D721Med (cell line): ENCODE measurements around the gene RPL21.
"Not testable (repeated sequence)": the region's sequence is repeated elsewhere in the genome, so short reads cannot be mapped to it uniquely, and the experiment has no call there.

Experiments
- DNase-seq: peaks from one replicate; pipeline ENCODE4 v3.0.0; 2011; ENCODE audit warnings: low spot score; ENCODE audit not compliant: insufficient read length
- FAIRE-seq: peaks from 2 replicates; lab custom pipeline; 2011; peaks lifted over from hg19 to GRCh38; lab: Jason Lieb, UNC
- TF ChIP-seq, protein P1 (sequence below): IDR thresholded peaks from 2 replicates; pipeline ENCODE4 v1.5.1; 2012; ENCODE audit warnings: mild to moderate bottlenecking, control low read depth; ENCODE audit not compliant: insufficient read depth; ENCODE audit errors: missing control alignments

The RPL21 gene

DNA sequence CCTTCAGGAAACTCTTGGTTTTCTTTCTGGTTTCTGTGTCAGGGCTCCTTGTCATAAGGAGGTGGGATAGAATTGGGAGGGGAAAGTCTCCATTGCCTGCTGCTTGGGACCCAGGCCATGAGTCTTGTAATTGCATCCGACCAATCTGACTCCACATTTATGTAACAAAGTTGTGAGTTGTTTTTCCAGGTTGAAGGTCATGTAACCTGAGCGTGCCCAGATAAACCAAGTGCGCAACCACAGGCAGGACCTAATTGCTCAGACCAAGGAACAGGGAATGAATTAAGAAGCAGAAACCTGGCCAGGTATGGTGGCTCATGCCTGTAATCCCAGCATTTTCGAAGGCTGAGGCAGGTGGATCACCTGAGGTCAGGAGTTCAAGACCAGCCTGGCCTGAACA lies 37.0 kb downstream of the RPL21 start:
- TF ChIP-seq, protein P1, sequence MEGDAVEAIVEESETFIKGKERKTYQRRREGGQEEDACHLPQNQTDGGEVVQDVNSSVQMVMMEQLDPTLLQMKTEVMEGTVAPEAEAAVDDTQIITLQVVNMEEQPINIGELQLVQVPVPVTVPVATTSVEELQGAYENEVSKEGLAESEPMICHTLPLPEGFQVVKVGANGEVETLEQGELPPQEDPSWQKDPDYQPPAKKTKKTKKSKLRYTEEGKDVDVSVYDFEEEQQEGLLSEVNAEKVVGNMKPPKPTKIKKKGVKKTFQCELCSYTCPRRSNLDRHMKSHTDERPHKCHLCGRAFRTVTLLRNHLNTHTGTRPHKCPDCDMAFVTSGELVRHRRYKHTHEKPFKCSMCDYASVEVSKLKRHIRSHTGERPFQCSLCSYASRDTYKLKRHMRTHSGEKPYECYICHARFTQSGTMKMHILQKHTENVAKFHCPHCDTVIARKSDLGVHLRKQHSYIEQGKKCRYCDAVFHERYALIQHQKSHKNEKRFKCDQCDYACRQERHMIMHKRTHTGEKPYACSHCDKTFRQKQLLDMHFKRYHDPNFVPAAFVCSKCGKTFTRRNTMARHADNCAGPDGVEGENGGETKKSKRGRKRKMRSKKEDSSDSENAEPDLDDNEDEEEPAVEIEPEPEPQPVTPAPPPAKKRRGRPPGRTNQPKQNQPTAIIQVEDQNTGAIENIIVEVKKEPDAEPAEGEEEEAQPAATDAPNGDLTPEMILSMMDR = no peak
- DNase-seq (no peak), FAIRE-seq (no peak)

DNA sequence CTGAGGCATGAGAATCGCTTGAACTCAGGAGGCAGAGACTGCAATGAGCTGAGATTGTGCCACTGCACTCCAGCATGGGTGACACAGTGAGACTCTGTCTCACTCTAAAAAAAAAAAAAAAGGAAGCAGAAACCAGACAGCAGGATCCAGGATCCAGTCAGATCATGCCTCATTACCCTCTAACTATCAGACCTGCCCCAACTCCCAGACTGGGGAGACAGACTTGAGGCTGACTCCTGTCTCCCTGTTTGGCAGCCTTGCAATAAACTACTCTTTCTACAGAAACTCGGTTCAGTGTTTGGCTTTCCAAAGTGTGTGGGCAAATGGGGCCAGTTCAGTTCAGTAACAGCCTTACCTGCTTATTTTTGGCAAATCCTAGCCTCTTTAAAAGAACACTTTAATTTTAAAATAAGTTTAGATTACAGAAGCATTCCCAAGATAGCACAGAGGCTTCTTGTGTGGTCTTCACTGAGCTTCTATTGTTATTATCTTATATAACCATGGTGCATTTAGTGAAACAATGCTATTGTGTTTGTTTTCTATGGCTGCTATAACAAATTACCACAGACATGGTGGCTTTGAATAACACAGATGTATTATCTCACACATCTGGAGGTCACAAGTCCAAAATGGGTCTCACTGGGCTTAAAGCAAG lies 37.8 kb downstream of the RPL21 start:
- FAIRE-seq (no peak), DNase-seq (no peak)
- TF ChIP-seq, protein P1 = no peak

DNA sequence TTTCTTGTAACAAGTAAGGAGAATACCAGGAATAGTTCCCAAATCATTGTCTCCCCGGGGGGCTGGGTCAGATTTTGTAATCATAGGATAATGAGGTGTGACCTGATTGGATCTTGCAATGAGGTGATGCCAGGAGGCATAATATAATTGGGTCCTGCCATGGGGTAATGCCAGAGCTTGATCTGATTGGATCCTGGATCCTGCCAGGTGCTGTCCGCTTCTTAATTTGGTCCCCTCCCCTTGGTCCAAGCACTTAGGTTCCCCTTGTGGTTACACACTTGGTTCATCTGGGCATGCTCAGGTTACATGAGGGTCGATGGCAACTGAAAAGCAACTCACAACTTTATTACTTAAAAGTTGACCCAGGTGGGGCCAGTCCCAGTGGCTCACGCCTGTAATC lies 39.4 kb downstream of the RPL21 start:
- FAIRE-seq (no peak), DNase-seq (no peak)
- TF ChIP-seq, protein P1 = no peak

DNA sequence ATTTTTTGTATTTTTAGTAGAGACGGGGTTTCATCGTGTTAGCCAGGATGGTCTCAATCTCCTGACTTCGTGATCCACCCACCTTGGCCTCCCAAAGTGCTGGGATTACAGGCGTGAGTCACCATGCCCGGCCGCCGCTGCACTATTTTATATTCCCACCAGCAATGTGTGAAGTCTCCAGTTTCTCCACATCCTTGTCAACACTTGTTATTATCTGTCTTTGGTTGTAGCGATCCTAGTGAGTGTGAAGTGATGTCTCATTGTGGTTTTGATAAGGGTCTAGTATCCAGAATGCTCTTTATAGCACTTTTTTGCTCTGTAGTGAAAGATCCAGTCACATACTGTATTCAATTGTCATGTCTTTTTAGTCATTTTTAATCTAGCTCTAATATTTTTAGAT lies 40.6 kb downstream of the RPL21 start:
- DNase-seq, FAIRE-seq: not testable (repeated sequence)

DNA sequence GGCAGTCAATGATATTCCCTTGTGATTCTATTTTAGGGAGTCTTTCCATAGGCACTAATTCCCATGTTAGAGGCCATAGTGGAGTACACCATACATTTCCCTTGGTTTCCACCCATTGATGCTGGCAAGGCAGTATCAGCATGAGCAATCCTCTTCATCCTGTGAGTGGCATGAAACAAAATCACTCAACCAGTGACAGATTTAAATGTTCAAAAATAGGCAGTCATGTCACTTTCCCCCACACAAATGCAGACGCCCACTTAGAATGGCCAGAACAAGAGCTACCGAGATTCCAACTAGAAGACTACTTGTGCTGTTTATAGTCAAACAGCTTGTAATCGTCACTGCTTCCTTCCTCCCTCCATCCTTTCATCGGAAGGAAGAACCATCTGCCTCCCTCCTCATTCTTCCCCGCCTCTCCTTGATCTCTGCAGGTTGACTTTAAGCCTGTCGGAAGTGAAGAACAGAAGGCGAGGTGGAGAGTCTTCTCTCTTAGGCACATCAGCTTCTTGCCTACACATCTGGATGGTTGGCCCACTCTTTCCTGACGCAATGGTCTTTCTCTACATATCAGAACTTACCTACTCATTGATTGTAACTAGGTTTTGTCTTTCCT lies 41.8 kb downstream of the RPL21 start:
- DNase-seq (no peak), FAIRE-seq (no peak)
- TF ChIP-seq, protein P1 = no peak

DNA sequence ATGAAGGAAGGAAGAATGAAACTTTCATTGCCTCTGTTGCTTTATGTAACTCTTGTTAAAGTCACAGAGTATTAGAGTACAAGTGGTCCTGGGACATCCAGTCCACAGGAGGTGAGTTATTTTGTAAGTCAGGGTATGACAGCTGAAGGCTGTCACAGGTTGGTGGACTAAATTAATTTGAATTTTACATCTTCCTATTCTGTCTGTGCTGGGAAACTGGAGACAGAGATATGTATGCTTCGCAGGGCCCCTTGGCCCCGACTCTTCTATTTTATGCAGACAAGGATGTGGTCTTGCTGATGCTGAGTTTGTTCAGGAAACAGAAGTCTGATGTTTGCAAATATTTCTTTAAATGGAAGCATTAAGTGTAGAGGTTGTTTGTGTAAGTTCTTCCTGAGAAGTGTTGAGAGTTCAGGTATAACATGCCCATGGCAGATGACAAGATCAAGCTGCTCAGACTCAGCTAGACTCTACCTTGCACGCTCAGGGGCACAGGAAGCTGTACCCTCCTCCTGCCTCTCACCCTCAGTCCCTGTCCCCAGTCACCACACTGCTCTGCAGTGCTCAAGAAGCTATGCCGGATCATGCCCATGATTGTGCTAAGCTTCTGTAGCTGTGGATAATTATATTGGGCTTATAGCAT lies 42.6 kb downstream of the RPL21 start:
- DNase-seq (no peak), FAIRE-seq (no peak)
- TF ChIP-seq, protein P1 = no peak

DNA sequence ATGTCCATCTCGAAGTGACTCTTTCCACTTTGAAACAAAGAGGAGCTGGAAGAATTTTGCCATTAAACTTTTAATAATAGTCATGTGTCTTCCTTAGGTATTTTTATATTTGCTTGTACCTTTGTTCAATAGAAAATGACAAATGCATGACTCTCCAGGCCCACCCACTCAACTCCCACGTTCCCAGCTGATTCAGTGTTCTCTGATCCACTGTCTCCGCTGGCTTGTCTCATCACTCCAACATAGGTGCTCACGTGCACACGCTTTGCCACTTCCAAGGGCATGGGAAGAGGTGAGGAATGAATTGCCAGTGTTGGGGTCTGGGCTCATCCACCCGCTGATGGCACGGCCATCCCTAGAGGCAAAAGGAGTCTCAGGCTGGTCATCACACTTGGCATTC lies 43.7 kb downstream of the RPL21 start:
- DNase-seq = no peak
- FAIRE-seq = no peak
- TF ChIP-seq, protein P1 = no peak
